H1 (cell line): Measurements from ENCODE around the gene LCAT. TPM values are rescaled to one million over a fixed set of nuclear protein-coding genes. Genes with fewer than 3 reads are reported as not detected.

Experiments
- ASH2L ChIP-seq: fragments of 200-600, 300-600 bp; sonication (generic); IDR thresholded peaks from one replicate; pipeline ENCODE4 v1.7.1; 2017; ENCODE audit warnings: low read length
- CBX8 ChIP-seq: fragments of 300-800, 300-1000 bp; sonication (generic); IDR thresholded peaks from 2 replicates; pipeline ENCODE4 v1.7.1; 2016; ENCODE audit warnings: low read depth, low read length, borderline replicate concordance
- RFX5 ChIP-seq: IDR thresholded peaks from 2 replicates; pipeline ENCODE4 v1.6.1; 2011; ENCODE audit warnings: low read depth, low read length, improper control_type of control experiment, borderline replicate concordance
- polyA plus RNA-seq, 7 experiments: library from polyadenylated mRNA; depleted of rRNA in 3 of 7; stranded (reverse) in 5 of 7; unstranded in 2 of 7; fragments of >200 nt in 5 of 7; fragments of 200-250 nt in 2 of 7; gene quantifications; 1 replicate in 5 of 7; 2 replicates in 1 of 7; 4 replicates in 1 of 7; pipeline versions ENCODE4 v1.2.1 to v1.2.3, GENCODE V29; 2011 to 2013; ENCODE audit warnings: missing spikeins in 2 of 7, mixed read lengths in 2 of 7
- total RNA-seq: library from RNA; stranded (reverse); fragmentation: NEBNext Ultra II Directional; extraction: Animal tissue kit (Norgen Biotek cat#: 25700); gene quantifications from 2 replicates; pipeline ENCODE4 v1.2.1, GENCODE V29; 2021

Gene LCAT
- total and polyA plus RNA-seq, 2 of the 8 experiments (the other 6 are each of a cell fraction or from before 2014, with no cell fraction given): 9.4 to 19.6 TPM

GRCh38 chr16:67959536-67960329 is 15.8 kb upstream of the LCAT start (continued):
- TF ChIP-seq RFX5: no peak
- TF ChIP-seq CBX8: no peak
- TF ChIP-seq ASH2L: no peak
